ENCODE data around the gene NELL2. TPM values are rescaled to one million over a fixed set of nuclear protein-coding genes. Genes with fewer than 3 reads are reported as not detected.

NELL2 gene
- total RNA-seq, 2 donors from 2014 or later: 5.8 to 7.2 TPM

GRCh38 chr12:44584625-44585024, 291.5 kb downstream of the NELL2 start:
- intact Hi-C loops (cut with DNase I): no loop called here
- Histone ChIP-seq H3K36me3 (no peaks in the 10 kb centered on the region), H3K4me1 (replicated peaks) (no peaks in the 10 kb centered on the region), H3K4me3 (no peak overlapping the region), H3K9me3 (no peaks in the 10 kb centered on the region), H3K27ac (no peak overlapping the region), H3K27me3 (replicated peaks; ENCODE audit: insufficient read depth) (no peaks in the 10 kb centered on the region)
- TF ChIP-seq POLR2AphosphoS5 (IDR thresholded peaks at IDR 0.05) (no peak), POLR2A (IDR thresholded peaks at IDR 0.05) (no peak), CTCF (IDR thresholded peaks at IDR 0.05) (no peak)
- no peak for DNase-seq (ENCODE audit: low spot score)
- 57% methylated on average over 2 of the region's 2 CpGs for WGBS

GRCh38 chr12:44582521-44582920, 293.6 kb downstream of the NELL2 start:
- DNase-seq (ENCODE audit: low spot score): no peak
- TF ChIP-seq CTCF (IDR thresholded peaks at IDR 0.05) (no peak), POLR2A (IDR thresholded peaks at IDR 0.05) (no peak), POLR2AphosphoS5 (IDR thresholded peaks at IDR 0.05) (no peak)
- no peaks in the 10 kb centered on the region for H3K9me3 ChIP-seq
- WGBS: 96% methylated on average over 3 of the region's 3 CpGs
- H3K36me3 ChIP-seq: no peaks in the 10 kb centered on the region
- no peaks in the 10 kb centered on the region for H3K4me1 ChIP-seq (replicated peaks)
- intact Hi-C loops (cut with DNase I): no loop called here
- H3K27me3 ChIP-seq (replicated peaks; ENCODE audit: insufficient read depth): no peaks in the 10 kb centered on the region
- no peak overlapping the region for H3K4me3 ChIP-seq
- H3K27ac ChIP-seq: no peak overlapping the region

GRCh38 chr12:44581642-44582242, 294.4 kb downstream of the NELL2 start:
- Histone ChIP-seq H3K27ac (no peak overlapping the region), H3K4me1 (replicated peaks) (no peaks in the 10 kb centered on the region), H3K27me3 (replicated peaks; ENCODE audit: insufficient read depth) (no peaks in the 10 kb centered on the region), H3K9me3 (no peaks in the 10 kb centered on the region), H3K4me3 (no peak overlapping the region), H3K36me3 (no peaks in the 10 kb centered on the region)
- TF ChIP-seq CTCF (IDR thresholded peaks at IDR 0.05): no peak
- TF ChIP-seq POLR2AphosphoS5 (IDR thresholded peaks at IDR 0.05): no peak
- no peak for TF ChIP-seq POLR2A (IDR thresholded peaks at IDR 0.05)
- no peak for DNase-seq (ENCODE audit: low spot score)
- intact Hi-C loops (cut with DNase I): no loop called here
- 29% methylated on average over 1 of the region's 1 CpG for WGBS

GRCh38 chr12:44574586-44574985, 301.5 kb downstream of the NELL2 start:
- Histone ChIP-seq H3K9me3 (no peaks in the 10 kb centered on the region), H3K36me3 (no peaks in the 10 kb centered on the region), H3K27ac (no peak overlapping the region), H3K4me3 (no peak overlapping the region), H3K4me1 (replicated peaks) (no peaks in the 10 kb centered on the region), H3K27me3 (replicated peaks; ENCODE audit: insufficient read depth) (no peaks in the 10 kb centered on the region)
- DNase-seq (ENCODE audit: low spot score): no peak
- TF ChIP-seq POLR2AphosphoS5 (IDR thresholded peaks at IDR 0.05) (no peak), POLR2A (IDR thresholded peaks at IDR 0.05) (no peak), CTCF (IDR thresholded peaks at IDR 0.05) (no peak)
- intact Hi-C loops (cut with DNase I): no loop called here

- no peaks in the 10 kb centered on the region for H3K36me3 ChIP-seq
- intact Hi-C loops (cut with DNase I): no loop called here
Measured at GRCh38 chr12:44573723-44574122, 302.4 kb downstream of the NELL2 start.

More at GRCh38 chr12:44573723-44574122, 302.4 kb downstream of the NELL2 start:
- Histone ChIP-seq H3K27me3 (replicated peaks; ENCODE audit: insufficient read depth) (no peaks in the 10 kb centered on the region), H3K9me3 (no peaks in the 10 kb centered on the region), H3K4me3 (no peak overlapping the region), H3K27ac (no peak overlapping the region), H3K4me1 (replicated peaks) (no peaks in the 10 kb centered on the region)
- DNase-seq (ENCODE audit: low spot score): no peak
- 75% methylated on average over 3 of the region's 3 CpGs for whole genome bisulfite sequencing
- TF ChIP-seq POLR2AphosphoS5 (IDR thresholded peaks at IDR 0.05): no peak
- TF ChIP-seq CTCF (IDR thresholded peaks at IDR 0.05): no peak
- no peak for TF ChIP-seq POLR2A (IDR thresholded peaks at IDR 0.05)
